Endothelial cell of umbilical vein (primary cell): ENCODE results near the gene ADGRD2. TPM values are rescaled to one million over a fixed set of nuclear protein-coding genes. Genes with fewer than 3 reads are reported as not detected.

ENCODE experiments used
- BruUV-seq: library from RNA; stranded (reverse); fragments of 400-500 nt; replicated peaks from 2 replicates; lab custom pipeline; 2021; lab: Mats Ljungman, UMichigan
- CTCF ChIA-PET: fragments of 300-600, 350-600 bp; sonication (Branson Sonifier 250); formaldehyde crosslinking; loops from one replicate; lab custom pipeline; 2021; ENCODE audit warnings: antibody characterized with exemption, inconsistent platforms; lab: Charles Lee
- POLR2A ChIA-PET: fragments of 300-600, 350-600 bp; sonication (Branson Sonifier 250); formaldehyde crosslinking; loops from one replicate; lab custom pipeline; 2021; ENCODE audit warnings: antibody characterized with exemption, inconsistent platforms; lab: Charles Lee
- DNase-seq: peaks from one replicate; pipeline ENCODE4 v3.0.0-alpha.2; 2011; ENCODE audit warnings: low read depth, low spot score
- FAIRE-seq: peaks from 2 replicates; lab custom pipeline; 2011; peaks lifted over from hg19 to GRCh38; lab: Jason Lieb, UNC
- H2AFZ ChIP-seq: 2 replicates; pipeline ENCODE4 v1.6.0; 2012; ENCODE audit warnings: low read depth, low read length, control low read depth, inconsistent platforms
- H3K27ac ChIP-seq: 2 replicates; pipeline ENCODE4 v1.5.1; 2011; ENCODE audit warnings: low read depth, mild to moderate bottlenecking, control low read depth, low read length, moderate library complexity; ENCODE audit not compliant: insufficient read depth
- H3K27me3 ChIP-seq, 2 experiments: 2 replicates each; pipeline versions ENCODE4 v1.6.0 to v1.6.1; 2011; ENCODE audit warnings: low read length in 2 of 2, mixed read lengths in 1 of 2; ENCODE audit not compliant: control insufficient read depth in 2 of 2, insufficient read depth in 2 of 2
- H3K36me3 ChIP-seq, 2 experiments: 2 replicates in 1 of 2; 3 replicates in 1 of 2; pipeline ENCODE4 v1.5.1; 2011; ENCODE audit warnings: low read length in 2 of 2, mild to moderate bottlenecking in 1 of 2, moderate library complexity in 1 of 2; ENCODE audit not compliant: control insufficient read depth in 2 of 2, insufficient read depth in 2 of 2; ENCODE audit errors: extremely low read depth in 1 of 2
- H3K4me1 ChIP-seq: 3 replicates; pipeline ENCODE4 v1.5.1; 2011; ENCODE audit warnings: mild to moderate bottlenecking, low read length; ENCODE audit not compliant: control insufficient read depth, insufficient read depth; ENCODE audit errors: extremely low read depth
- H3K4me2 ChIP-seq: 2 replicates; pipeline ENCODE4 v1.6.1; 2011; ENCODE audit warnings: low read length, control low read depth, mixed read lengths; ENCODE audit not compliant: insufficient read depth
- H3K4me3 ChIP-seq, 3 experiments: fragments of 200-600 bp in 1 of 3; sonication (generic), shearing (Covaris generic) in 1 of 3; replicated peaks in 1 of 3; 2 replicates each; pipeline ENCODE4 v1.5.1; 2011 to 2016; ENCODE audit warnings: control low read depth in 3 of 3, low read length in 3 of 3, mild to moderate bottlenecking in 2 of 3, inconsistent platforms in 1 of 3, low read depth in 1 of 3, moderate library complexity in 1 of 3; ENCODE audit not compliant: insufficient read depth in 1 of 3
- H3K79me2 ChIP-seq: 2 replicates; pipeline ENCODE4 v1.6.0; 2012; ENCODE audit warnings: low read length, inconsistent platforms; ENCODE audit not compliant: control insufficient read depth, insufficient read depth
- H3K9ac ChIP-seq: replicated peaks from 2 replicates; pipeline ENCODE3; 2011; ENCODE audit warnings: low read length, control low read depth; ENCODE audit not compliant: insufficient read depth; ENCODE audit errors: extremely low read depth
- H3K9me1 ChIP-seq: replicated peaks from 3 replicates; pipeline ENCODE4 v1.6.0; 2011; ENCODE audit warnings: mild to moderate bottlenecking, low read length; ENCODE audit not compliant: control insufficient read depth, insufficient read depth; ENCODE audit errors: extremely low read depth
- H3K9me3 ChIP-seq: replicated peaks from 2 replicates; pipeline ENCODE4 v1.5.1; 2012; ENCODE audit warnings: low read length, inconsistent platforms; ENCODE audit not compliant: control insufficient read depth, insufficient read depth
- H4K20me1 ChIP-seq: replicated peaks from 2 replicates; pipeline ENCODE3; 2011; ENCODE audit warnings: mild to moderate bottlenecking, low read length; ENCODE audit not compliant: control insufficient read depth, insufficient read depth; ENCODE audit errors: extremely low read depth
- EZH2 ChIP-seq: IDR thresholded peaks from 2 replicates; pipeline ENCODE4 v1.6.1; 2012; ENCODE audit warnings: borderline replicate concordance, low read depth, mild to moderate bottlenecking, moderate library complexity, low read length, inconsistent platforms; ENCODE audit not compliant: severe bottlenecking
- FOS ChIP-seq: IDR thresholded peaks from 2 replicates; pipeline ENCODE4 v1.6.1; 2011; ENCODE audit warnings: mild to moderate bottlenecking, low read length, moderate library complexity, borderline replicate concordance; ENCODE audit not compliant: insufficient read depth
- GATA2 ChIP-seq: IDR thresholded peaks from 2 replicates; pipeline ENCODE4 v1.7.0; 2011; ENCODE audit warnings: low read depth, mild to moderate bottlenecking, moderate library complexity, mixed read lengths, low read length; ENCODE audit not compliant: insufficient read length, insufficient read depth
- JUN ChIP-seq: IDR thresholded peaks from 2 replicates; pipeline ENCODE4 v1.6.1; 2011; ENCODE audit warnings: borderline replicate concordance, low read depth; ENCODE audit not compliant: insufficient read length, insufficient read depth
- MYC ChIP-seq: IDR thresholded peaks from one replicate; pipeline ENCODE4 v1.6.1; 2011; ENCODE audit warnings: mild to moderate bottlenecking, low read depth, low read length
- POLR2A ChIP-seq: IDR thresholded peaks from 2 replicates; pipeline ENCODE4 v1.6.1; 2012; ENCODE audit warnings: low read depth, mild to moderate bottlenecking, control low read depth, low read length
- POLR2AphosphoS5 ChIP-seq: IDR thresholded peaks from 2 replicates; pipeline ENCODE4 v1.6.1; 2012; ENCODE audit warnings: low read depth, mild to moderate bottlenecking, control low read depth, low read length, moderate library complexity; ENCODE audit not compliant: insufficient read depth
- dilution Hi-C: fragments of 300-500 bp; cut with MboI; formaldehyde crosslinking; loops from one replicate; pipeline ENCODE4 v1.15.0; 2019; ENCODE audit warnings: low sequenced_read_pairs; ENCODE audit not compliant: extremely low pct_ligation_motif_present
- intact Hi-C: fragments of 100-400 bp; cut with micrococcal nuclease; formaldehyde crosslinking; loops from one replicate; pipeline ENCODE4 v1.10.0; 2022
- polyA plus RNA-seq, 4 experiments: library from polyadenylated mRNA; depleted of rRNA in 3 of 4; stranded (reverse) in 3 of 4; unstranded in 1 of 4; fragments of >200 nt; gene quantifications; 2 replicates each; pipeline versions ENCODE4 v1.2.1 to v1.2.3, GENCODE V29; 2011 to 2012; ENCODE audit warnings: missing spikeins in 1 of 4
- total RNA-seq: library from RNA; stranded (reverse); gene quantifications from 2 replicates; pipeline ENCODE4 v1.2.3, GENCODE V29; 2021
- TF ChIP-seq, protein P1 (sequence below): IDR thresholded peaks from 2 replicates; pipeline ENCODE4 v1.6.1; 2011; ENCODE audit not compliant: insufficient read depth, insufficient read length
- TF ChIP-seq, protein P2 (sequence below), 2 donors: IDR thresholded peaks; 1 replicate in 1 of 2; 2 replicates in 1 of 2; pipeline ENCODE4 v1.5.1; 2011; ENCODE audit warnings: low read length in 2 of 2, mild to moderate bottlenecking in 2 of 2, moderate library complexity in 2 of 2, control low read depth in 1 of 2, inconsistent platforms in 1 of 2, low read depth in 1 of 2; ENCODE audit not compliant: insufficient read depth in 1 of 2; ENCODE audit errors: extremely low read depth in 1 of 2

The ADGRD2 gene
- total and polyA plus RNA-seq, 2 donors (not counting 3 experiments of a cell fraction or from before 2014, with no cell fraction given), result not detected

DNA sequence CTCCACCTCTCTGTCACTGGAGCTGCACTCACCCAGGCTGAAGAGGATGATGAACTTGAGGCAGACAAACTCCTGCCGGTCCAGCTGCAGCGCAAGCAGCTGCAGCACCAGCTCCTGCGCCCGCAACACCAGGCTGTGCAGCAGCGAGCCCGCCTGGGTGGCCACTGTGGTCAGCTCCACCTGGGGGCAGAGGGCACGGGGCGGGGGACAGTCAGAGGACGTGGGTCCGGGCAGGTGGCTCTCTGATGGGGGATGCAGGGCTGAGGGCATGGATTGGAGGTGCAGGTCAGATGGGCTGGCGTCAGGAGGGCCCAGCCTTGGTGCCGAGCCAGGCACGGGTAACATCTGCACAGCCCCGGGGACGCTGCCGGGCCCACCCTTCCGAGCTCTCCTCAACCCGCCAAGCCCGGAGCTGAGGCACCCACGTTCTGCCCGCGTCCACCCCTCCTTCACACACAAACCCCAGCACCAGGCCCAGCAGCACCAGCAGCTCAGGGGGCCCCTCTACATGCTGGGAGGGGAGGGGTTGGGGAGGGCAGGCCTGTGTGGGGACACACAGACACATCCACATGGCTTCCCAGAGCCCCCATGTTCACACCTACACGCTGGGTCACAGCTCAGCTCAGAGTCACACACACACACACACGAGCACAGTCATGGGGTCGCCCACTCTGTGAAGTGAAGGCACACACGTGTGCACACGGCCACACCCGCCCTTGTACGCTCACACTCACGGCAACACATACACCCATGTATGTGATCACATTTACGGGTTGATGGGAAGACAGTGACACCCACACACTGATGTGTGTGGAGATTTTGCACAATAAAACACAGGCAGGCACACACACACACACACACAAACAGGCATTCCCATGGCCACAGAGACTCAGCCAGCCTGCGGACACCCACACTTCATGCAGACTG, 41.1 kb downstream of the ADGRD2 start:
- FAIRE-seq, result no peak
- POLR2A ChIA-PET, result no interaction called here

DNA sequence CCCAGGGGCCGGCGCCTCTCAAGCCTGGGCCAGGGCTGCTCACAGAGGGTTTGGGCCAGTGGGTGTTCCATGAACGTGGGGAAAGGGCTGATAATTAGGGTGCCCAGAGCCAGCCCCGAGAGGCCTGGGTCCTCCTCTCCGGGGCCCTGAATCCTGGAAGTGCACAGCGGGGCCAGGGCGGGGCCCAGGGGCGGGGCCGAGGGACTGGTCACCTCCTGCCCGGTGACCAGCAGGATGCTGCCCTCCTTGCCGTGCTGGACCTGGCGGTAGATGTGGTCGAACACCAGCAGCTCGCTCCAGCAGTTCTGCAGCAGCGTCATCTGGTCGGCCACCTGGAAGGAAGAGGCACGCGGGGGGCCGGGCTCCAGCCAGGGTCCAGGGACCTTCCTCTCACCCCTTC, 42.6 kb downstream of the ADGRD2 start:
- FAIRE-seq (no peak), DNase-seq (no peak)
- Histone ChIP-seq H3K4me2 (no peak overlapping the region), H3K4me1 (no peaks in the 10 kb centered on the region), H3K4me3 (no peak overlapping the region), H3K36me3 (no peaks in the 10 kb centered on the region), H3K9me1 (no peaks in the 10 kb centered on the region), H4K20me1 (no peaks in the 10 kb centered on the region), H2AFZ (no peak overlapping the region), H3K27ac (no peak overlapping the region), H3K27me3 (peaks cover 5 to 9% of the 10 kb centered on the region in 2 experiments), H3K79me2 (no peaks in the 10 kb centered on the region), H3K9me3 (no peaks in the 10 kb centered on the region), H3K9ac (no peak overlapping the region)
- dilution Hi-C loops (no loop called here), intact Hi-C loops (no loop called here)
- BruUV-seq, result no TSS peak
- no peak for TF ChIP-seq GATA2
- no peak for TF ChIP-seq MYC
- no peak for TF ChIP-seq JUN
- no peak for TF ChIP-seq POLR2AphosphoS5
- no peak for TF ChIP-seq FOS
- no peak for TF ChIP-seq EZH2
- TF ChIP-seq POLR2A, result no peak
- TF ChIP-seq, protein P1, sequence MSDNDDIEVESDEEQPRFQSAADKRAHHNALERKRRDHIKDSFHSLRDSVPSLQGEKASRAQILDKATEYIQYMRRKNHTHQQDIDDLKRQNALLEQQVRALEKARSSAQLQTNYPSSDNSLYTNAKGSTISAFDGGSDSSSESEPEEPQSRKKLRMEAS, result no peak
- TF ChIP-seq, protein P2, sequence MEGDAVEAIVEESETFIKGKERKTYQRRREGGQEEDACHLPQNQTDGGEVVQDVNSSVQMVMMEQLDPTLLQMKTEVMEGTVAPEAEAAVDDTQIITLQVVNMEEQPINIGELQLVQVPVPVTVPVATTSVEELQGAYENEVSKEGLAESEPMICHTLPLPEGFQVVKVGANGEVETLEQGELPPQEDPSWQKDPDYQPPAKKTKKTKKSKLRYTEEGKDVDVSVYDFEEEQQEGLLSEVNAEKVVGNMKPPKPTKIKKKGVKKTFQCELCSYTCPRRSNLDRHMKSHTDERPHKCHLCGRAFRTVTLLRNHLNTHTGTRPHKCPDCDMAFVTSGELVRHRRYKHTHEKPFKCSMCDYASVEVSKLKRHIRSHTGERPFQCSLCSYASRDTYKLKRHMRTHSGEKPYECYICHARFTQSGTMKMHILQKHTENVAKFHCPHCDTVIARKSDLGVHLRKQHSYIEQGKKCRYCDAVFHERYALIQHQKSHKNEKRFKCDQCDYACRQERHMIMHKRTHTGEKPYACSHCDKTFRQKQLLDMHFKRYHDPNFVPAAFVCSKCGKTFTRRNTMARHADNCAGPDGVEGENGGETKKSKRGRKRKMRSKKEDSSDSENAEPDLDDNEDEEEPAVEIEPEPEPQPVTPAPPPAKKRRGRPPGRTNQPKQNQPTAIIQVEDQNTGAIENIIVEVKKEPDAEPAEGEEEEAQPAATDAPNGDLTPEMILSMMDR (IDR thresholded peaks at IDR 0.05; ENCODE audit: extremely low read depth in 1 of 2, insufficient read depth in 1 of 2, low read depth in 1 of 2, low read length in 2 of 2), result no peak
- ChIA-PET POLR2A (interaction anchor here (0.5 kb wide), 1 partner anchor 126 kb away, joined by 3 read pairs; no protein-coding TSS in a partner anchor), CTCF (interaction anchor here (0.6 to 0.7 kb wide), 2 partner anchors 705 to 973 kb away, joined by 3 read pairs; no protein-coding TSS in a partner anchor)

More for the DNA sequence above, 41.1 kb downstream of the ADGRD2 start:
- H2AFZ ChIP-seq, result no peak overlapping the region
- H3K4me3 ChIP-seq, result no peak overlapping the region
- no peaks in the 10 kb centered on the region for H3K36me3 ChIP-seq
- dilution Hi-C loops (no loop called here), intact Hi-C loops (no loop called here)
- H3K79me2 ChIP-seq, result no peaks in the 10 kb centered on the region
- TF ChIP-seq EZH2 (no peak), FOS (no peak), JUN (no peak), POLR2A (no peak)
- TF ChIP-seq, protein P1, result no peak
- H3K27me3 ChIP-seq, result peaks cover 20 to 22% of the 10 kb centered on the region in 2 experiments
- BruUV-seq, result no TSS peak
- no peaks in the 10 kb centered on the region for H3K9me1 ChIP-seq
- H4K20me1 ChIP-seq, result no peaks in the 10 kb centered on the region
- CTCF ChIA-PET, result interaction anchor here (0.7 kb wide), 1 partner anchor 27 kb away, joined by 3 read pairs; no protein-coding TSS in a partner anchor
- DNase-seq, result no peak
- no peak overlapping the region for H3K9ac ChIP-seq
- H3K27ac ChIP-seq, result no peak overlapping the region
- no peak overlapping the region for H3K4me2 ChIP-seq
- no peaks in the 10 kb centered on the region for H3K4me1 ChIP-seq
- no peaks in the 10 kb centered on the region for H3K9me3 ChIP-seq
